HepG2 (cell line): Measurements from ENCODE around the gene RABGAP1L. TPM values are rescaled to one million over a fixed set of nuclear protein-coding genes. Genes with fewer than 3 reads are reported as not detected.

Source experiments
- ATAC-seq: fragments of 200-7000 bp; cut with Tn5 transposase; 3 replicates; pipeline ENCODE4 v1.9.1; 2020; ENCODE audit warnings: mild to moderate bottlenecking, moderate library complexity
- BruUV-seq: library from RNA; stranded (reverse); fragments of 400-500 nt; replicated peaks from 2 replicates; lab custom pipeline; 2021; lab: Mats Ljungman, UMichigan
- CTCF ChIA-PET: fragments of 300-600 bp; formaldehyde crosslinking; extraction: SDS; loops from one replicate; lab custom pipeline; 2021; ENCODE audit warnings: low total read pairs, inconsistent platforms, low intra/inter-chr PET ratio; lab: Yijun Ruan, JAX
- POLR2A ChIA-PET: fragments of 350-600 bp; sonication (Branson Sonifier 250); formaldehyde crosslinking; loops from one replicate; lab custom pipeline; 2020; ENCODE audit warnings: antibody characterized with exemption, inconsistent platforms; lab: Yijun Ruan, JAX
- DNase-seq: peaks from one replicate; pipeline ENCODE4 v3.0.0-alpha.2; 2015; ENCODE audit warnings: low spot score
- FAIRE-seq: peaks from 3 replicates; lab custom pipeline; 2011; peaks lifted over from hg19 to GRCh38; lab: Jason Lieb, UNC
- H2AFZ ChIP-seq: one replicate; pipeline ENCODE4 v1.6.1; 2011; ENCODE audit warnings: low read length, inconsistent platforms
- H3K27ac ChIP-seq: fragments of 300-600 bp; 3 replicates; pipeline ENCODE4 v1.8.0; 2011; ENCODE audit warnings: mixed run types, mild to moderate bottlenecking, mixed read lengths, low read length, inconsistent platforms; ENCODE audit not compliant: insufficient read depth; ENCODE audit errors: extremely low read length
- H3K27me3 ChIP-seq, 2 experiments: fragments of 200-600 bp in 1 of 2; 2 replicates in 1 of 2; 3 replicates in 1 of 2; pipeline versions ENCODE4 v1.6.0 to v1.8.0; 2011; ENCODE audit warnings: low read length in 2 of 2, mild to moderate bottlenecking in 2 of 2, moderate library complexity in 2 of 2, inconsistent platforms in 1 of 2; ENCODE audit not compliant: insufficient read depth in 2 of 2, control insufficient read depth in 1 of 2
- H3K36me3 ChIP-seq, 2 experiments: fragments of 200-600 bp in 1 of 2; replicated peaks in 1 of 2; 2 replicates in 1 of 2; 3 replicates in 1 of 2; pipeline versions ENCODE4 v1.5.1 to v1.8.0; 2011; ENCODE audit warnings: low read length in 2 of 2, inconsistent platforms in 1 of 2; ENCODE audit not compliant: insufficient read depth in 2 of 2, control insufficient read depth in 1 of 2
- H3K4me1 ChIP-seq: 2 replicates; pipeline ENCODE4 v1.5.1; 2012; ENCODE audit warnings: low read length, inconsistent platforms; ENCODE audit not compliant: insufficient read depth
- H3K4me2 ChIP-seq: 2 replicates; pipeline ENCODE4 v1.6.0; 2011; ENCODE audit warnings: low read depth, low read length, inconsistent platforms
- H3K4me3 ChIP-seq, 3 experiments: fragments of 200-600 bp in 1 of 3; sonication (generic), shearing (Covaris generic) in 1 of 3; replicated peaks in 1 of 3; 2 replicates each; pipeline ENCODE4 v1.5.1; 2011 to 2016; ENCODE audit warnings: low read length in 3 of 3, inconsistent platforms in 2 of 3, low read depth in 2 of 3, mild to moderate bottlenecking in 2 of 3, control low read depth in 1 of 3, mixed read lengths in 1 of 3; ENCODE audit not compliant: insufficient read depth in 1 of 3
- H3K79me2 ChIP-seq: one replicate; pipeline ENCODE4 v1.6.1; 2011; ENCODE audit warnings: low read length, inconsistent platforms; ENCODE audit not compliant: insufficient read depth
- H3K9ac ChIP-seq: 2 replicates; pipeline ENCODE4 v1.6.0; 2011; ENCODE audit warnings: mild to moderate bottlenecking, low read depth, low read length, inconsistent platforms; ENCODE audit not compliant: insufficient read depth
- H3K9me3 ChIP-seq: 2 replicates; pipeline ENCODE4 v1.5.1; 2012; ENCODE audit warnings: mild to moderate bottlenecking, low read length
- H4K20me1 ChIP-seq: 2 replicates; pipeline ENCODE4 v1.6.0; 2011; ENCODE audit warnings: inconsistent platforms, mild to moderate bottlenecking, low read length, moderate library complexity; ENCODE audit not compliant: insufficient read depth
- AGO1 ChIP-seq: fragments of 200-400 bp; formaldehyde crosslinking; IDR thresholded peaks from 2 replicates; pipeline ENCODE4 v1.6.1; 2017; ENCODE audit warnings: mild to moderate bottlenecking, low read depth, low read length, moderate library complexity; ENCODE audit not compliant: poor library complexity, severe bottlenecking
- FOXP1 ChIP-seq, 2 experiments: fragments of 450-650 bp in 1 of 2; IDR thresholded peaks; 2 replicates each; pipeline ENCODE4 v1.6.1; 2017 to 2018; ENCODE audit warnings: antibody characterized with exemption in 1 of 2
- HNF4G ChIP-seq, 2 experiments: sonication (generic) in 1 of 2; formaldehyde crosslinking in 1 of 2; IDR thresholded peaks; 2 replicates each; pipeline versions ENCODE4 v1.4.0 to v1.6.1; 2011 to 2020; ENCODE audit warnings: borderline replicate concordance in 2 of 2, low read depth in 2 of 2, mild to moderate bottlenecking in 2 of 2, low read length in 1 of 2, missing genetic modification reagents in 1 of 2, moderate library complexity in 1 of 2
- KMT2B ChIP-seq: IDR thresholded peaks from 2 replicates; pipeline ENCODE4 v1.6.1; 2016; ENCODE audit warnings: missing genetic modification reagents, missing compliant biosample characterization
- MED1 ChIP-seq: sonication (generic); formaldehyde crosslinking; IDR thresholded peaks from 2 replicates; pipeline ENCODE4 v1.4.0; 2020; ENCODE audit warnings: missing genetic modification reagents
- MEF2D ChIP-seq: sonication (generic); formaldehyde crosslinking; IDR thresholded peaks from 2 replicates; pipeline ENCODE4 v1.5.1; 2020; ENCODE audit warnings: mild to moderate bottlenecking, missing genetic modification reagents
- NCOA2 ChIP-seq: sonication (generic); formaldehyde crosslinking; IDR thresholded peaks from 2 replicates; pipeline ENCODE4 v1.8.0; 2022; ENCODE audit warnings: inconsistent platforms
- NFAT5 ChIP-seq: sonication (generic); formaldehyde crosslinking; IDR thresholded peaks from 2 replicates; pipeline ENCODE4 v1.4.0; 2020; ENCODE audit warnings: missing genetic modification reagents
- NFE2L2 ChIP-seq: fragments of 150-350 bp; IDR thresholded peaks from 2 replicates; pipeline ENCODE4 v1.6.1; 2014; ENCODE audit warnings: low read length
- NFYC ChIP-seq: IDR thresholded peaks from 2 replicates; pipeline ENCODE4 v1.6.1; 2016; ENCODE audit warnings: missing genetic modification reagents, missing compliant biosample characterization
- PAWR ChIP-seq: sonication (generic); formaldehyde crosslinking; IDR thresholded peaks from 2 replicates; pipeline ENCODE4 v1.4.0; 2020; ENCODE audit warnings: missing genetic modification reagents, mild to moderate bottlenecking, borderline replicate concordance
- SCMH1 ChIP-seq: sonication (generic); formaldehyde crosslinking; IDR thresholded peaks from 2 replicates; pipeline ENCODE4 v1.9.0; 2021; ENCODE audit warnings: missing genetic modification reagents, mild to moderate bottlenecking, borderline replicate concordance
- SMARCE1 ChIP-seq: fragments of 450-650 bp; IDR thresholded peaks from 2 replicates; pipeline ENCODE4 v1.6.1; 2017; ENCODE audit warnings: borderline replicate concordance
- SOX5 ChIP-seq: IDR thresholded peaks from 2 replicates; pipeline ENCODE4 v1.6.1; 2016; ENCODE audit warnings: borderline replicate concordance
- U2AF2 ChIP-seq: fragments of 200-400 bp; formaldehyde crosslinking; IDR thresholded peaks from 2 replicates; pipeline ENCODE4 v1.6.1; 2017; ENCODE audit warnings: low read depth, mild to moderate bottlenecking, low read length
- ZBTB7B ChIP-seq: sonication (generic); formaldehyde crosslinking; IDR thresholded peaks from 2 replicates; pipeline ENCODE4 v1.4.0; 2020; ENCODE audit warnings: missing genetic modification reagents
- ZBTB8A ChIP-seq: sonication (generic); formaldehyde crosslinking; IDR thresholded peaks from 2 replicates; pipeline ENCODE4 v1.4.0; 2020; ENCODE audit warnings: mild to moderate bottlenecking, low read depth, missing genetic modification reagents, borderline replicate concordance
- ZNF326 ChIP-seq: sonication (generic); formaldehyde crosslinking; IDR thresholded peaks from 2 replicates; pipeline ENCODE4 v1.4.0; 2020; ENCODE audit warnings: missing genetic modification reagents, borderline replicate concordance
- ZNF333 ChIP-seq: sonication (generic); formaldehyde crosslinking; IDR thresholded peaks from 2 replicates; pipeline ENCODE4 v1.4.0; 2020; ENCODE audit warnings: mild to moderate bottlenecking, missing genetic modification reagents, borderline replicate concordance
- ZNF614 ChIP-seq: IDR thresholded peaks from 2 replicates; pipeline ENCODE4 v1.6.1; 2018; ENCODE audit warnings: missing biosample characterization, missing genetic modification reagents, inconsistent platforms, borderline replicate concordance
- ZNF761 ChIP-seq: sonication (generic); formaldehyde crosslinking; conservative IDR thresholded peaks from 2 replicates; pipeline ENCODE4 v1.4.0; 2020; ENCODE audit warnings: mild to moderate bottlenecking, missing genetic modification reagents
- ZNF816 ChIP-seq: sonication (generic); formaldehyde crosslinking; IDR thresholded peaks from 2 replicates; pipeline ENCODE4 v1.8.0; 2022; ENCODE audit warnings: missing genetic modification reagents, mild to moderate bottlenecking, borderline replicate concordance
- WGBS: methylation state at CpG from one replicate; pipeline ENCODE4 v1.1.6; 2017; ENCODE audit warnings: low lambda C conversion rate; 5-methylcytosine and 5-hydroxymethylcytosine counted together
- in situ Hi-C: cut with HindIII; loops from 2 replicates; pipeline ENCODE4 v1.10.0; 2017; ENCODE audit warnings: low pct_unique_long_range_greater_than_20kb; ENCODE audit not compliant: extremely low pct_ligation_motif_present
- intact Hi-C: fragments of 100-400 bp; cut with micrococcal nuclease; formaldehyde crosslinking; loops from one replicate; pipeline ENCODE4 v1.10.0; 2022; ENCODE audit not compliant: unreplicated experiment
- polyA plus RNA-seq, 8 experiments: library from polyadenylated mRNA; depleted of rRNA in 3 of 8; stranded (reverse) in 7 of 8; unstranded in 1 of 8; fragments of >200 nt; fragmentation: Illumina TruSeq in 4 of 8; extraction: Trizol in 4 of 8; gene quantifications; 2 replicates each; pipeline versions ENCODE4 v1.2.1 to v1.2.3, GENCODE V29; 2011 to 2016; ENCODE audit warnings: low read depth in 4 of 8, missing spikeins in 1 of 8, mixed read lengths in 1 of 8; ENCODE audit not compliant: insufficient read depth in 1 of 8
- total RNA-seq, 5 experiments: library from RNA; depleted of rRNA; stranded (reverse); fragments of >200 nt; fragmentation: Illumina TruSeq; extraction: Trizol; gene quantifications; 2 replicates each; pipeline ENCODE4 v1.2.3, GENCODE V29; 2016; ENCODE audit warnings: low read depth in 1 of 5

RABGAP1L gene
- total and polyA plus RNA-seq, 2 of the 13 experiments (the other 11 are each of a cell fraction or from before 2014, with no cell fraction given), result 7.9 to 22.6 TPM

- TF ChIP-seq AGO1 (no peak), NCOA2 (CRISPR knock-in tag) (peak; percentile 86), FOXP1 (IDR thresholded peaks at IDR 0.05) (peak; percentile 82), FOXP1 (CRISPR knock-in tag; IDR thresholded peaks at IDR 0.05) (peak; percentile 98), ZBTB7B (no peak), ZNF614 (CRISPR knock-in tag) (peak; percentile 41; the same call in 1 of the 2 replicates), SMARCE1 (0 out of 2 replicates have a peak, but pooled peaks have one; percentile 26), MEF2D (no peak), ZBTB8A (CRISPR knock-in tag) (no peak), SCMH1 (CRISPR knock-in tag) (no peak), PAWR (CRISPR knock-in tag) (no peak), ZNF333 (CRISPR knock-in tag) (no peak), ZNF326 (CRISPR knock-in tag) (no peak), MED1 (CRISPR knock-in tag) (peak; percentile 84), NFYC (CRISPR knock-in tag) (no peak), ZNF761 (no peak), KMT2B (CRISPR knock-in tag) (no peak), SOX5 (CRISPR knock-in tag) (peak; percentile 95), NFE2L2 (peak; percentile 16; the same call in 1 of the 2 replicates)
These were observed 506.9 kb downstream of the RABGAP1L start (continued) for GRCh38 chr1:174666248-174666647.

DNA sequence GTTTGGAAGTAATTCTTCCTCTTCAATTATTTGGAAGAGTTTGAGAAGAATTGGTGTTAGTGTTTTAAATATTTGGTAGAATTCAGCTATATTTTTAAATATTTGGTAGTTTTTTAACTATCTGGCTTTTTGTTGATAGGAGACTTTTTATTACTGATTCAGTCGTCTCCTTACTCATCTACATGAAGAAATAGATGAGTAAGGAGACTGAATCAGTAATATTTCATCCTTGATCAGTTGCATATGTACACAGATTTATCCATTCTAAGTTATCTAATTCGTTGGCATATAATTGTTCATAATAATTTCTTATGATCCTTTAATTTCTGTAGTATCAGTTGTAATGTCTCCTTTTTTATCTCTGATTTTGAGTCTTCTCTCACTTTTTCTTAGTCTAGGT lies 512.5 kb downstream of the RABGAP1L start:
- ChIA-PET POLR2A (no interaction called here), CTCF (no interaction called here)
- Histone ChIP-seq H3K9ac (no peak overlapping the region), H3K4me2 (no peak overlapping the region), H4K20me1 (no peaks in the 10 kb centered on the region), H3K79me2 (no peaks in the 10 kb centered on the region), H3K4me3 (no peak overlapping the region), H3K4me1 (peaks cover 14% of the 10 kb centered on the region), H3K36me3 (no peaks in the 10 kb centered on the region), H3K27ac (no peak overlapping the region), H2AFZ (no peak overlapping the region), H3K27me3 (no peaks in the 10 kb centered on the region), H3K9me3 (no peaks in the 10 kb centered on the region)
- no peak for FAIRE-seq
- DNase-seq, result no peak
- 76% methylated on average over 2 of the region's 2 CpGs for WGBS
- in situ Hi-C loops, result no loop called here
- intact Hi-C loops, result no loop called here
- no TSS peak for BruUV-seq
- ATAC-seq, result no peak
- TF ChIP-seq HNF4G (IDR thresholded peaks at IDR 0.05; ENCODE audit: borderline replicate concordance, low read depth, low read length) (no peak), HNF4G (CRISPR knock-in tag; IDR thresholded peaks at IDR 0.05; ENCODE audit: borderline replicate concordance, low read depth) (no peak), ZNF816 (CRISPR knock-in tag) (no peak), U2AF2 (no peak), NFAT5 (no peak)
